Activated CD4-positive, CD25-positive, alpha-beta regulatory T cell treated with anti-CD3 and anti-CD28 coated beads, Interleukin-2, amount 50 U/mL, for 16 hours (primary cell): ENCODE data around the gene IFI16.
"Not testable (repeated sequence)": the region's sequence is repeated elsewhere in the genome, so short reads cannot be mapped to it uniquely, and the experiment has no call there.

Experiments
- DNase-seq: peaks from one replicate; pipeline ENCODE4 v3.0.0-alpha.2; 2020; ENCODE audit warnings: low read depth, low spot score

IFI16 gene

GRCh38 chr1:159007726-159008125, 2.0 kb upstream of the IFI16 start:
- no peak for DNase-seq

- peak; percentile 35 for DNase-seq
Measured at GRCh38 chr1:159008744-159009188, 941 bp upstream of the IFI16 start.

GRCh38 chr1:159009287-159009686, 420 bp upstream of the IFI16 start:
- no peak for DNase-seq

GRCh38 chr1:159010391-159010790, 684 bp downstream of the IFI16 start:
- no peak for DNase-seq

GRCh38 chr1:159011001-159011400, 1.3 kb downstream of the IFI16 start:
- not testable (repeated sequence) for DNase-seq

GRCh38 chr1:159011751-159012150, 2.0 kb downstream of the IFI16 start:
- no peak for DNase-seq

- DNase-seq = peak; percentile 32
Measured at GRCh38 chr1:159012495-159012894, 2.8 kb downstream of the IFI16 start.

- DNase-seq = no peak
Measured at GRCh38 chr1:159014003-159014571, 4.4 kb downstream of the IFI16 start.

GRCh38 chr1:159014851-159015250, 5.1 kb downstream of the IFI16 start:
- no peak for DNase-seq

GRCh38 chr1:159015440-159015909, 5.8 kb downstream of the IFI16 start:
- peak; percentile 42 for DNase-seq

- DNase-seq = no peak
Measured at GRCh38 chr1:159023723-159024122, 14.0 kb downstream of the IFI16 start.

- no peak for DNase-seq
Measured at GRCh38 chr1:159025043-159025442, 15.3 kb downstream of the IFI16 start.

- DNase-seq = not testable (repeated sequence)
Measured at GRCh38 chr1:159026841-159027240, 17.1 kb downstream of the IFI16 start.

- no peak for DNase-seq
Measured at GRCh38 chr1:159030311-159030710, 20.6 kb downstream of the IFI16 start.

GRCh38 chr1:159030877-159031447, 21.3 kb downstream of the IFI16 start:
- DNase-seq = no peak

GRCh38 chr1:159040206-159040605, 30.5 kb downstream of the IFI16 start:
- DNase-seq = no peak

GRCh38 chr1:159040893-159041724, 31.4 kb downstream of the IFI16 start:
- no peak for DNase-seq

GRCh38 chr1:159046486-159046885, 36.8 kb downstream of the IFI16 start:
- DNase-seq = not testable (repeated sequence)

GRCh38 chr1:159051436-159051835, 41.7 kb downstream of the IFI16 start:
- no peak for DNase-seq

- no peak for DNase-seq
Measured at GRCh38 chr1:159054427-159054826, 44.7 kb downstream of the IFI16 start.

- DNase-seq = no peak
Measured at GRCh38 chr1:159055181-159055641, 45.5 kb downstream of the IFI16 start.

GRCh38 chr1:159056069-159056698, 46.5 kb downstream of the IFI16 start:
- DNase-seq = no peak
